HCT116 (cell line): ENCODE measurements around the gene IRS1. TPM values are rescaled to one million over a fixed set of nuclear protein-coding genes. Genes with fewer than 3 reads are reported as not detected.
A peak's percentile ranks its signal among the peaks of the same experiment; 100 is the strongest.

Experiments used
- ATAC-seq: fragments of 200-7000 bp; cut with Tn5 transposase; 2 replicates; pipeline ENCODE4 v1.9.1; 2020; ENCODE audit warnings: mild to moderate bottlenecking, moderate library complexity
- BruUV-seq: library from RNA; stranded (reverse); fragments of 400-500 nt; replicated peaks from 2 replicates; lab custom pipeline; 2021; lab: Mats Ljungman, UMichigan
- CTCF ChIA-PET: fragments of 300-600 bp; sonication (Branson Sonifier 250); formaldehyde crosslinking; loops from one replicate; lab custom pipeline; 2021; ENCODE audit warnings: antibody characterized with exemption; lab: Charles Lee
- POLR2A ChIA-PET: fragments of 300-600, 350-600 bp; sonication (Branson Sonifier 250); formaldehyde crosslinking; loops from one replicate; lab custom pipeline; 2021; ENCODE audit warnings: antibody characterized with exemption; lab: Charles Lee
- RAD21 ChIA-PET, 2 experiments: fragments of 300-600 bp; sonication (Branson Sonifier 250); formaldehyde crosslinking; loops; one replicate each; lab custom pipeline; 2023; ENCODE audit warnings: low total read pairs in 2 of 2; ENCODE audit not compliant: uncharacterized antibody in 2 of 2, unreplicated experiment in 2 of 2, low non-redundant PET in 1 of 2; lab: Charles Lee
- DNase-seq: peaks from one replicate; pipeline ENCODE4 v3.0.0-alpha.2; 2010; ENCODE audit warnings: low read depth, low spot score
- H2AFZ ChIP-seq: fragments of 200-600 bp; shearing (Covaris generic), sonication (generic); 2 replicates; pipeline ENCODE4 v1.6.1; 2017; ENCODE audit warnings: low read depth, mixed run types, mixed read lengths, antibody characterized with exemption, low read length; ENCODE audit not compliant: poor library complexity, severe bottlenecking
- H3K27ac ChIP-seq: 2 replicates; pipeline ENCODE4 v1.5.1; 2012; ENCODE audit warnings: low read depth, low read length
- H3K27me3 ChIP-seq: fragments of 200-600 bp; sonication (generic); 2 replicates; pipeline ENCODE4 v1.6.1; 2016; ENCODE audit warnings: mixed run types, low read length, mixed read lengths; ENCODE audit not compliant: insufficient read depth
- H3K36me3 ChIP-seq, 2 experiments: fragments of 200-500 bp in 1 of 2; fragments of 200-600 bp in 1 of 2; sonication (Bioruptor generic) in 1 of 2; sonication (generic) in 1 of 2; 2 replicates each; pipeline versions ENCODE4 v1.5.1 to v1.6.1; 2014 to 2016; ENCODE audit warnings: low read length in 2 of 2, inconsistent platforms in 1 of 2, mixed read lengths in 1 of 2, mixed run types in 1 of 2; ENCODE audit not compliant: insufficient read depth in 2 of 2, control insufficient read depth in 1 of 2
- H3K4me1 ChIP-seq, 2 experiments: fragments of 200-600 bp in 1 of 2; sonication (generic) in 1 of 2; 2 replicates each; pipeline versions ENCODE4 v1.5.1 to v1.6.1; 2012 to 2017; ENCODE audit warnings: low read length in 2 of 2, inconsistent platforms in 1 of 2, mild to moderate bottlenecking in 1 of 2, mixed read lengths in 1 of 2, mixed run types in 1 of 2, moderate library complexity in 1 of 2; ENCODE audit not compliant: insufficient read depth in 2 of 2, control insufficient read depth in 1 of 2
- H3K4me2 ChIP-seq: fragments of 200-600 bp; sonication (generic); 2 replicates; pipeline ENCODE4 v1.6.1; 2017; ENCODE audit warnings: mixed run types, low read length, mixed read lengths
- H3K4me3 ChIP-seq, 2 experiments: fragments of 200-600 bp in 1 of 2; sonication (generic) in 1 of 2; replicated peaks in 1 of 2; 2 replicates each; pipeline ENCODE4 v1.5.1; 2011 to 2016; ENCODE audit warnings: low read length in 2 of 2, control low read depth in 1 of 2, low read depth in 1 of 2, mild to moderate bottlenecking in 1 of 2, mixed read lengths in 1 of 2, mixed run types in 1 of 2
- H3K79me2 ChIP-seq: fragments of 200-600 bp; sonication (generic); 2 replicates; pipeline ENCODE4 v1.6.1; 2017; ENCODE audit warnings: mild to moderate bottlenecking, mixed run types, low read length, moderate library complexity, mixed read lengths; ENCODE audit not compliant: insufficient read depth
- H3K9ac ChIP-seq: fragments of 200-600 bp; sonication (generic); 2 replicates; pipeline ENCODE4 v1.6.1; 2016; ENCODE audit warnings: low read length, mixed read lengths
- H3K9me2 ChIP-seq: fragments of 200-600 bp; sonication (generic), shearing (Covaris generic); 2 replicates; pipeline ENCODE4 v1.6.1; 2017; ENCODE audit warnings: mixed run types, mild to moderate bottlenecking, moderate library complexity; ENCODE audit not compliant: insufficient read depth
- H3K9me3 ChIP-seq, 2 experiments: fragments of 200-500 bp in 1 of 2; fragments of 200-600 bp in 1 of 2; sonication (Bioruptor generic) in 1 of 2; sonication (generic) in 1 of 2; 2 replicates each; pipeline ENCODE4 v1.6.1; 2014 to 2017; ENCODE audit warnings: low read length in 2 of 2, mixed read lengths in 2 of 2, inconsistent platforms in 1 of 2, low read depth in 1 of 2, mild to moderate bottlenecking in 1 of 2, mixed run types in 1 of 2, moderate library complexity in 1 of 2; ENCODE audit not compliant: control insufficient read depth in 1 of 2, insufficient read depth in 1 of 2
- H4K20me1 ChIP-seq: fragments of 200-600 bp; sonication (generic), shearing (Covaris generic); 2 replicates; pipeline ENCODE4 v1.6.1; 2017; ENCODE audit warnings: mixed run types, mild to moderate bottlenecking, moderate library complexity; ENCODE audit not compliant: insufficient read depth
- CBX3 ChIP-seq: IDR thresholded peaks from 2 replicates; pipeline ENCODE4 v1.6.1; 2012; ENCODE audit warnings: low read depth
- CEBPB ChIP-seq: IDR thresholded peaks from 2 replicates; pipeline ENCODE4 v1.6.1; 2012; ENCODE audit warnings: low read depth
- EGR1 ChIP-seq: IDR thresholded peaks from 2 replicates; pipeline ENCODE4 v1.6.1; 2012; ENCODE audit warnings: low read depth
- ELF1 ChIP-seq: IDR thresholded peaks from 2 replicates; pipeline ENCODE4 v1.6.1; 2012; ENCODE audit warnings: low read depth, borderline replicate concordance
- JUND ChIP-seq: IDR thresholded peaks from 2 replicates; pipeline ENCODE4 v1.6.1; 2012
- POLR2AphosphoS5 ChIP-seq: IDR thresholded peaks from 2 replicates; pipeline ENCODE4 v1.6.1; 2011; ENCODE audit warnings: mild to moderate bottlenecking, low read depth, low read length, moderate library complexity
- RAD21 ChIP-seq: IDR thresholded peaks from 2 replicates; pipeline ENCODE4 v1.6.1; 2012; ENCODE audit warnings: low read depth, mild to moderate bottlenecking
- SIN3A ChIP-seq: IDR thresholded peaks from 2 replicates; pipeline ENCODE4 v1.6.1; 2012; ENCODE audit warnings: low read depth
- SP1 ChIP-seq: IDR thresholded peaks from 2 replicates; pipeline ENCODE4 v1.6.1; 2012; ENCODE audit warnings: low read depth
- SRF ChIP-seq: IDR thresholded peaks from 2 replicates; pipeline ENCODE4 v1.6.1; 2012; ENCODE audit warnings: low read depth
- ZFX ChIP-seq: fragments of 450-650 bp; IDR thresholded peaks from 2 replicates; pipeline ENCODE4 v1.6.1; 2017
- ZNF274 ChIP-seq: fragments of 200-500 bp; sonication (Bioruptor generic); IDR thresholded peaks from 2 replicates; pipeline ENCODE4 v1.6.1; 2014; ENCODE audit warnings: mild to moderate bottlenecking, low read depth, low read length, inconsistent platforms
- intact Hi-C: fragments of 100-400 bp; cut with micrococcal nuclease; formaldehyde crosslinking; loops from 2 replicates; pipeline ENCODE4 v1.10.0; 2022
- total RNA-seq: library from RNA; stranded (reverse); gene quantifications from one replicate; pipeline ENCODE4 v1.2.1, GENCODE V29; 2021; ENCODE audit not compliant: unreplicated experiment
- TF ChIP-seq, protein P1 (sequence below): IDR thresholded peaks from 2 replicates; pipeline ENCODE4 v1.6.1; 2012
- TF ChIP-seq, protein P2 (sequence below), 3 experiments: fragments of 200-600 bp in 1 of 3; sonication (generic) in 1 of 3; IDR thresholded peaks in 2 of 3; conservative IDR thresholded peaks in 1 of 3; 2 replicates each; pipeline ENCODE4 v1.5.1; 2012 to 2017; ENCODE audit warnings: low read depth in 2 of 3, low read length in 2 of 3, antibody characterized with exemption in 1 of 3, borderline replicate concordance in 1 of 3, control low read depth in 1 of 3, mild to moderate bottlenecking in 1 of 3, mixed read lengths in 1 of 3, mixed run types in 1 of 3, moderate library complexity in 1 of 3; ENCODE audit not compliant: insufficient read depth in 1 of 3
- TF ChIP-seq, protein P3 (sequence below): IDR thresholded peaks from 2 replicates; pipeline ENCODE4 v1.6.1; 2012

The IRS1 gene
- total RNA-seq, 1 experiment from 2014 or later, result 88.8 TPM

DNA sequence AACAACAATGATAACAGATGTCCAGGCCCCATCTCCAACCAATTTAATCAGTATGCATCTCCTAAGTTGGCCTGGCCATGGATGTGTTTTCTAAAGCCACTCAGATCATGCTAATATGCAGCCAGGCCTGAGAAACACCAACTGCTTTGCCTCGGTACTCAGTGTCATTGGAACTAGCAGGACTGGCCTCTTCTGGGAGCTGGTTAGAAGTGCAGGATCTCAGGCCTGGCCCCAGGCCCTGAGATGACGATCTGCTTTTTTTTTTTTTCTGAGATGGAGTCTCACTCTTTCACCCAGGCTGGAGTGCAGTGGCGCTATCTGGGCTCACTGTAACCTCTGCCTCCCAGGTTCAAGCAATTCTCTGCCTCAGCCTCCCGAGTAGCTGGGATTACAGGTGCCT lies 69.1 kb downstream of the IRS1 start (continued):
- no peak for TF ChIP-seq ELF1
- no peak for TF ChIP-seq SRF
- no peak for TF ChIP-seq SIN3A
- peak; percentile 22; the same call in 1 of the 2 replicates for TF ChIP-seq POLR2AphosphoS5
- TF ChIP-seq, protein P1, sequence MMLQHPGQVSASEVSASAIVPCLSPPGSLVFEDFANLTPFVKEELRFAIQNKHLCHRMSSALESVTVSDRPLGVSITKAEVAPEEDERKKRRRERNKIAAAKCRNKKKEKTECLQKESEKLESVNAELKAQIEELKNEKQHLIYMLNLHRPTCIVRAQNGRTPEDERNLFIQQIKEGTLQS, result no peak
- TF ChIP-seq ZNF274, result no peak

DNA sequence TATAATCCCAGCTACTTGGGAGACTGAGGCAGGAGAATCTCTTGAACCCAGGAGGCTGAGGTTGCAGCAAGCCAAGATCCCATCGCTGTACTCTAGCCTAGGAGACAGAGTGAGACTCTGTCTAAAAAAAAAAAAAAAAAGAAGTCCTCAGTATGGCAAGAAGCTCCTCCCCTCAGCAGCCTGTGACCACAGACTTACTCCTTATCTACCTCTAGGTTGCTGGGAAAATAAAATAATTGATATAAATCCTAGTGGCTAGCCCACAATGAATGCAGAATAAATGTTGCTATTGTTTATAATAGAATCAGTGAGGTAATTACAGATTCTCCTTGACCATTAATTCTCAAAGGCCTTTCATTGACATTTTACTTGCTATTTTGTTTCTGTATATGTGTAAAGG lies 70.6 kb downstream of the IRS1 start:
- ChIA-PET RAD21 (no interaction called here), CTCF (no interaction called here)
- intact Hi-C loops, result no loop called here
- Histone ChIP-seq H3K9me2 (no peaks in the 10 kb centered on the region), H3K4me3 (no peak overlapping the region), H3K4me2 (no peak overlapping the region), H3K9ac (no peak overlapping the region), H3K9me3 (no peaks in the 10 kb centered on the region), H3K36me3 (no peaks in the 10 kb centered on the region), H4K20me1 (no peaks in the 10 kb centered on the region), H3K27me3 (no peaks in the 10 kb centered on the region), H3K79me2 (no peaks in the 10 kb centered on the region)
- ATAC-seq, result no peak
- 0 out of 2 replicates have a peak, but pooled peaks have one; percentile 2 for TF ChIP-seq JUND
- no peak for TF ChIP-seq CEBPB
- TF ChIP-seq, all 23 proteins: peak for 1
- H3K27ac ChIP-seq, result peak overlapping the region; percentile 9; the same call in 1 of the 2 replicates
- no peak overlapping the region for H2AFZ ChIP-seq
- H3K4me1 ChIP-seq, result peaks cover 52 to 71% of the 10 kb centered on the region in 2 experiments
- DNase-seq, result no peak
- POLR2A ChIA-PET, result interaction anchor here (1.0 kb wide), 1 partner anchor 11 kb away, joined by 3 read pairs; no protein-coding TSS in a partner anchor
- no TSS peak for BruUV-seq

DNA sequence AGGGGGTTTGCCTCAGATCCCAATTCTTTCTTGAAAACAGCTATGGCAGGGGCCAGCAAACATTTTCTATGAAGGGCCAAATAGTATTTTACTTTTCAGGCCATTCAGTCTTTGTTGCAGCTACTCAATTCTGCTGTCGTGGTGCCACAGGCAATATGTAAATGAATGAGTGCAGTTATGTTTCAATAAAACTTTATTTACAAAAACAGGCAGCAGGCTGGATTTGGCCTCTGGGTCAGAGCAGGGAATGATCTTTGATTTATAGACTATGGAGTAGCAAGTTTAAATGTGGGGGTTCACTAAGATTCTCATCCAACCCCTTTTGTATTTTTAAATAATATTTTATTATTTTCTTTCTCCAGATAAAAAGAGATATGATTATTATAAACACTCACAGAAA lies 72.4 kb downstream of the IRS1 start:
- Histone ChIP-seq H4K20me1 (no peaks in the 10 kb centered on the region), H2AFZ (no peak overlapping the region), H3K4me1 (peaks cover 46 to 66% of the 10 kb centered on the region in 2 experiments), H3K79me2 (no peaks in the 10 kb centered on the region), H3K27ac (peak overlapping the region; percentile 69), H3K27me3 (no peaks in the 10 kb centered on the region), H3K9ac (peak overlapping the region; percentile 6; the same call in 1 of the 2 replicates), H3K36me3 (no peaks in the 10 kb centered on the region), H3K9me2 (no peaks in the 10 kb centered on the region), H3K4me3 (no peak overlapping the region), H3K4me2 (peak overlapping the region; percentile 34), H3K9me3 (no peaks in the 10 kb centered on the region)
- intact Hi-C loops, result no loop called here
- ChIA-PET RAD21 (no interaction called here), CTCF (no interaction called here), POLR2A (interaction anchor here (1.3 kb wide), 1 partner anchor 54 kb away, joined by 3 read pairs; no protein-coding TSS in a partner anchor)
- TF ChIP-seq RAD21, result no peak
- TF ChIP-seq, protein P1, result no peak
- TF ChIP-seq, protein P2, sequence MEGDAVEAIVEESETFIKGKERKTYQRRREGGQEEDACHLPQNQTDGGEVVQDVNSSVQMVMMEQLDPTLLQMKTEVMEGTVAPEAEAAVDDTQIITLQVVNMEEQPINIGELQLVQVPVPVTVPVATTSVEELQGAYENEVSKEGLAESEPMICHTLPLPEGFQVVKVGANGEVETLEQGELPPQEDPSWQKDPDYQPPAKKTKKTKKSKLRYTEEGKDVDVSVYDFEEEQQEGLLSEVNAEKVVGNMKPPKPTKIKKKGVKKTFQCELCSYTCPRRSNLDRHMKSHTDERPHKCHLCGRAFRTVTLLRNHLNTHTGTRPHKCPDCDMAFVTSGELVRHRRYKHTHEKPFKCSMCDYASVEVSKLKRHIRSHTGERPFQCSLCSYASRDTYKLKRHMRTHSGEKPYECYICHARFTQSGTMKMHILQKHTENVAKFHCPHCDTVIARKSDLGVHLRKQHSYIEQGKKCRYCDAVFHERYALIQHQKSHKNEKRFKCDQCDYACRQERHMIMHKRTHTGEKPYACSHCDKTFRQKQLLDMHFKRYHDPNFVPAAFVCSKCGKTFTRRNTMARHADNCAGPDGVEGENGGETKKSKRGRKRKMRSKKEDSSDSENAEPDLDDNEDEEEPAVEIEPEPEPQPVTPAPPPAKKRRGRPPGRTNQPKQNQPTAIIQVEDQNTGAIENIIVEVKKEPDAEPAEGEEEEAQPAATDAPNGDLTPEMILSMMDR (IDR thresholded peaks at IDR 0.05 in 2 of 3, conservative IDR thresholded peaks at IDR 0.05 in 1 of 3; ENCODE audit: borderline replicate concordance in 1 of 3, insufficient read depth in 1 of 3, low read depth in 2 of 3, low read length in 2 of 3), result no peak
- TF ChIP-seq ELF1, result no peak
- no peak for TF ChIP-seq ZFX
- peak; percentile 49; the same call in 1 of the 2 replicates for TF ChIP-seq CBX3
- TF ChIP-seq EGR1, result no peak
- TF ChIP-seq, protein P3, sequence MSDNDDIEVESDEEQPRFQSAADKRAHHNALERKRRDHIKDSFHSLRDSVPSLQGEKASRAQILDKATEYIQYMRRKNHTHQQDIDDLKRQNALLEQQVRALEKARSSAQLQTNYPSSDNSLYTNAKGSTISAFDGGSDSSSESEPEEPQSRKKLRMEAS, result no peak
- TF ChIP-seq SP1, result no peak
- no peak for ATAC-seq
- no TSS peak for BruUV-seq
- no peak for DNase-seq
